Measurements from ENCODE around the gene EFTUD2. TPM values are rescaled to one million over a fixed set of nuclear protein-coding genes. Genes with fewer than 3 reads are reported as not detected.

The EFTUD2 gene
- total and polyA plus RNA-seq, 9 of the 15 experiments (the other 6 are each of a cell fraction or from before 2014, with no cell fraction given) = 65.8 to 362 (median 218) TPM

DNA sequence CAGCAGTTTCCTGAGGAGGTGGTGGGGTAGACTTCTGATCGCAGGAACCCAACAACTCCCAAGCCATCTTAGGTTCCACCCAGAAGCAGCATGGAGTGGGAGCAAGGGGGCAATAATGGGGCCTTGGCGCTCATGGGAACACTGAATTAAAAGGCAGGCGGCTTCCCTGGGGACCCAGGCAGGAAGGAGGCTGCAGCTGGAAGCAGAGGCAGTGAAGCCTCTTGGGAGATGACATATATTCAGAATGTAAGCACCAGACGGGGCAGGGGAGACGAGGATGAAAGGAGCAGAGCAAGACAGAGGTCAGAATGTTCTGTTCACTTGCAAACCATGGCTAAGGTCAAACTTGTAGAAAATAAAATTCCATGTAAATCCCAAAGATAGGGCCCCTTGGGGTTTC, 48.6 kb downstream of the EFTUD2 start (continued):
- TF ChIP-seq ZNF3 (CRISPR knock-in tag; IDR thresholded peaks at IDR 0.05) (no peak), ZBTB17 (CRISPR knock-in tag; IDR thresholded peaks at IDR 0.05) (no peak), RBM17 (IDR thresholded peaks at IDR 0.05; ENCODE audit: borderline replicate concordance, low read depth, low read length) (no peak), SAFB (IDR thresholded peaks at IDR 0.05; ENCODE audit: borderline replicate concordance, low read depth, low read length) (no peak), HNRNPL (IDR thresholded peaks at IDR 0.05; ENCODE audit: low read depth, low read length) (no peak), HEY1 (CRISPR knock-in tag; IDR thresholded peaks at IDR 0.05; ENCODE audit: borderline replicate concordance) (no peak), HDAC8 (tag; IDR thresholded peaks at IDR 0.05) (no peak)
- TF ChIP-seq, protein P1, sequence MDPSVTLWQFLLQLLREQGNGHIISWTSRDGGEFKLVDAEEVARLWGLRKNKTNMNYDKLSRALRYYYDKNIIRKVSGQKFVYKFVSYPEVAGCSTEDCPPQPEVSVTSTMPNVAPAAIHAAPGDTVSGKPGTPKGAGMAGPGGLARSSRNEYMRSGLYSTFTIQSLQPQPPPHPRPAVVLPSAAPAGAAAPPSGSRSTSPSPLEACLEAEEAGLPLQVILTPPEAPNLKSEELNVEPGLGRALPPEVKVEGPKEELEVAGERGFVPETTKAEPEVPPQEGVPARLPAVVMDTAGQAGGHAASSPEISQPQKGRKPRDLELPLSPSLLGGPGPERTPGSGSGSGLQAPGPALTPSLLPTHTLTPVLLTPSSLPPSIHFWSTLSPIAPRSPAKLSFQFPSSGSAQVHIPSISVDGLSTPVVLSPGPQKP (CRISPR knock-in tag; IDR thresholded peaks at IDR 0.05) = no peak
- TF ChIP-seq, protein P2, sequence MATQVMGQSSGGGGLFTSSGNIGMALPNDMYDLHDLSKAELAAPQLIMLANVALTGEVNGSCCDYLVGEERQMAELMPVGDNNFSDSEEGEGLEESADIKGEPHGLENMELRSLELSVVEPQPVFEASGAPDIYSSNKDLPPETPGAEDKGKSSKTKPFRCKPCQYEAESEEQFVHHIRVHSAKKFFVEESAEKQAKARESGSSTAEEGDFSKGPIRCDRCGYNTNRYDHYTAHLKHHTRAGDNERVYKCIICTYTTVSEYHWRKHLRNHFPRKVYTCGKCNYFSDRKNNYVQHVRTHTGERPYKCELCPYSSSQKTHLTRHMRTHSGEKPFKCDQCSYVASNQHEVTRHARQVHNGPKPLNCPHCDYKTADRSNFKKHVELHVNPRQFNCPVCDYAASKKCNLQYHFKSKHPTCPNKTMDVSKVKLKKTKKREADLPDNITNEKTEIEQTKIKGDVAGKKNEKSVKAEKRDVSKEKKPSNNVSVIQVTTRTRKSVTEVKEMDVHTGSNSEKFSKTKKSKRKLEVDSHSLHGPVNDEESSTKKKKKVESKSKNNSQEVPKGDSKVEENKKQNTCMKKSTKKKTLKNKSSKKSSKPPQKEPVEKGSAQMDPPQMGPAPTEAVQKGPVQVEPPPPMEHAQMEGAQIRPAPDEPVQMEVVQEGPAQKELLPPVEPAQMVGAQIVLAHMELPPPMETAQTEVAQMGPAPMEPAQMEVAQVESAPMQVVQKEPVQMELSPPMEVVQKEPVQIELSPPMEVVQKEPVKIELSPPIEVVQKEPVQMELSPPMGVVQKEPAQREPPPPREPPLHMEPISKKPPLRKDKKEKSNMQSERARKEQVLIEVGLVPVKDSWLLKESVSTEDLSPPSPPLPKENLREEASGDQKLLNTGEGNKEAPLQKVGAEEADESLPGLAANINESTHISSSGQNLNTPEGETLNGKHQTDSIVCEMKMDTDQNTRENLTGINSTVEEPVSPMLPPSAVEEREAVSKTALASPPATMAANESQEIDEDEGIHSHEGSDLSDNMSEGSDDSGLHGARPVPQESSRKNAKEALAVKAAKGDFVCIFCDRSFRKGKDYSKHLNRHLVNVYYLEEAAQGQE (IDR thresholded peaks at IDR 0.05; ENCODE audit: borderline replicate concordance) = no peak
- TF ChIP-seq, protein P2 (CRISPR knock-in tag; IDR thresholded peaks at IDR 0.05; ENCODE audit: low read depth) = no peak
- TF ChIP-seq, protein P3, sequence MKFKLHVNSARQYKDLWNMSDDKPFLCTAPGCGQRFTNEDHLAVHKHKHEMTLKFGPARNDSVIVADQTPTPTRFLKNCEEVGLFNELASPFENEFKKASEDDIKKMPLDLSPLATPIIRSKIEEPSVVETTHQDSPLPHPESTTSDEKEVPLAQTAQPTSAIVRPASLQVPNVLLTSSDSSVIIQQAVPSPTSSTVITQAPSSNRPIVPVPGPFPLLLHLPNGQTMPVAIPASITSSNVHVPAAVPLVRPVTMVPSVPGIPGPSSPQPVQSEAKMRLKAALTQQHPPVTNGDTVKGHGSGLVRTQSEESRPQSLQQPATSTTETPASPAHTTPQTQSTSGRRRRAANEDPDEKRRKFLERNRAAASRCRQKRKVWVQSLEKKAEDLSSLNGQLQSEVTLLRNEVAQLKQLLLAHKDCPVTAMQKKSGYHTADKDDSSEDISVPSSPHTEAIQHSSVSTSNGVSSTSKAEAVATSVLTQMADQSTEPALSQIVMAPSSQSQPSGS (CRISPR knock-in tag; IDR thresholded peaks at IDR 0.05) = no peak

All from K562 (cell line).